GM21825 (cell line): Measurements from ENCODE around the gene SDK1.

ENCODE experiments used
- ATAC-seq: cut with Tn5 transposase; IDR thresholded peaks from one replicate; pipeline ENCODE4 v1.9.1; 2021; ENCODE audit warnings: mild to moderate bottlenecking, moderate library complexity; ENCODE audit not compliant: unreplicated experiment

Gene SDK1

GRCh38 chr7:4137552-4137951, 836.5 kb downstream of the SDK1 start:
- no peak for ATAC-seq

GRCh38 chr7:4138866-4139265, 837.8 kb downstream of the SDK1 start:
- ATAC-seq = no peak

- no peak for ATAC-seq
Observed at GRCh38 chr7:4139656-4140625, 838.9 kb downstream of the SDK1 start.

GRCh38 chr7:4140933-4141332, 839.9 kb downstream of the SDK1 start:
- no peak for ATAC-seq

GRCh38 chr7:4143006-4143405, 842.0 kb downstream of the SDK1 start:
- no peak for ATAC-seq

GRCh38 chr7:4143511-4144171, 842.6 kb downstream of the SDK1 start:
- no peak for ATAC-seq

- ATAC-seq = no peak
Observed at GRCh38 chr7:4144172-4144701, 843.2 kb downstream of the SDK1 start.

GRCh38 chr7:4144811-4145510, 843.9 kb downstream of the SDK1 start:
- ATAC-seq = no peak

GRCh38 chr7:4145576-4145975, 844.5 kb downstream of the SDK1 start:
- ATAC-seq = no peak

GRCh38 chr7:4147926-4148620, 847.0 kb downstream of the SDK1 start:
- ATAC-seq = no peak

GRCh38 chr7:4149236-4149635, 848.2 kb downstream of the SDK1 start:
- ATAC-seq = no peak

- no peak for ATAC-seq
Observed at GRCh38 chr7:4149645-4150044, 848.6 kb downstream of the SDK1 start.

- no peak for ATAC-seq
Observed at GRCh38 chr7:4150731-4151130, 849.7 kb downstream of the SDK1 start.

GRCh38 chr7:4151524-4151923, 850.5 kb downstream of the SDK1 start:
- no peak for ATAC-seq

GRCh38 chr7:4151926-4152549, 851.0 kb downstream of the SDK1 start:
- no peak for ATAC-seq

GRCh38 chr7:4154882-4155535, 854.0 kb downstream of the SDK1 start:
- ATAC-seq = no peak

GRCh38 chr7:4156190-4156589, 855.1 kb downstream of the SDK1 start:
- ATAC-seq = no peak

GRCh38 chr7:4157651-4158050, 856.6 kb downstream of the SDK1 start:
- ATAC-seq = no peak

- no peak for ATAC-seq
Observed at GRCh38 chr7:4158441-4159153, 857.5 kb downstream of the SDK1 start.
